Measurements from ENCODE around the gene RAB7B.

DNA sequence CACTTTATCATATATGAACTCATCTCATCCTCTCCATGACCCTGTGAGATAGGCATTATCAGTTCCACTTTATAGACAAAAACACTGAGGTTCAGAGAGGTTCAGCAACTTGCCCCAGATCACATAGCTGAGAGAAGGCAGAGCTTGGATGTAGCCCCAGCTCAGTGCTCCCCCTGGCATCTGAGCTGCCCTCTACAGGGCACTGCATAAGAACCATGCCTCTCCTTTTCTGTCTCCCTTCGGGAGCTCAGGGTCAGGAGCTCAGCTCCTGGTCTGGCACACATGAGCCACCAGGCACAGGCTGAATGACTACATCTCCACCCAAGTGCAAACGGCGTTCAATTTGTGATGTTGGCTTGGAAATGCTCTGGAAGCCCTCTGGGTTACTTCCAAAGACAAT lies 16.9 kb downstream of the RAB7B start:
- TF ChIP-seq EZH2 (IDR thresholded peaks at IDR 0.05) (no peak), EZH2phosphoT487 (IDR thresholded peaks at IDR 0.05) (no peak)
- TF ChIP-seq, protein P1, sequence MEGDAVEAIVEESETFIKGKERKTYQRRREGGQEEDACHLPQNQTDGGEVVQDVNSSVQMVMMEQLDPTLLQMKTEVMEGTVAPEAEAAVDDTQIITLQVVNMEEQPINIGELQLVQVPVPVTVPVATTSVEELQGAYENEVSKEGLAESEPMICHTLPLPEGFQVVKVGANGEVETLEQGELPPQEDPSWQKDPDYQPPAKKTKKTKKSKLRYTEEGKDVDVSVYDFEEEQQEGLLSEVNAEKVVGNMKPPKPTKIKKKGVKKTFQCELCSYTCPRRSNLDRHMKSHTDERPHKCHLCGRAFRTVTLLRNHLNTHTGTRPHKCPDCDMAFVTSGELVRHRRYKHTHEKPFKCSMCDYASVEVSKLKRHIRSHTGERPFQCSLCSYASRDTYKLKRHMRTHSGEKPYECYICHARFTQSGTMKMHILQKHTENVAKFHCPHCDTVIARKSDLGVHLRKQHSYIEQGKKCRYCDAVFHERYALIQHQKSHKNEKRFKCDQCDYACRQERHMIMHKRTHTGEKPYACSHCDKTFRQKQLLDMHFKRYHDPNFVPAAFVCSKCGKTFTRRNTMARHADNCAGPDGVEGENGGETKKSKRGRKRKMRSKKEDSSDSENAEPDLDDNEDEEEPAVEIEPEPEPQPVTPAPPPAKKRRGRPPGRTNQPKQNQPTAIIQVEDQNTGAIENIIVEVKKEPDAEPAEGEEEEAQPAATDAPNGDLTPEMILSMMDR (IDR thresholded peaks at IDR 0.05) = no peak

All from neural progenitor cell (in vitro differentiated cells).